GM12864 (cell line): ENCODE data around the gene KCNQ1.

Experiments used
- DNase-seq: peaks from one replicate; pipeline ENCODE4 v3.0.0-alpha.2; 2011; ENCODE audit warnings: low read depth
- H3K4me3 ChIP-seq: 2 replicates; pipeline ENCODE4 v1.5.1; 2011; ENCODE audit warnings: mild to moderate bottlenecking, low read depth, low read length, control low read depth
- TF ChIP-seq, protein P1 (sequence below): IDR thresholded peaks from 2 replicates; pipeline ENCODE4 v1.5.1; 2011; ENCODE audit warnings: low read depth, mild to moderate bottlenecking, moderate library complexity, low read length, control low read depth, inconsistent platforms; ENCODE audit errors: missing control alignments

Gene KCNQ1

DNA sequence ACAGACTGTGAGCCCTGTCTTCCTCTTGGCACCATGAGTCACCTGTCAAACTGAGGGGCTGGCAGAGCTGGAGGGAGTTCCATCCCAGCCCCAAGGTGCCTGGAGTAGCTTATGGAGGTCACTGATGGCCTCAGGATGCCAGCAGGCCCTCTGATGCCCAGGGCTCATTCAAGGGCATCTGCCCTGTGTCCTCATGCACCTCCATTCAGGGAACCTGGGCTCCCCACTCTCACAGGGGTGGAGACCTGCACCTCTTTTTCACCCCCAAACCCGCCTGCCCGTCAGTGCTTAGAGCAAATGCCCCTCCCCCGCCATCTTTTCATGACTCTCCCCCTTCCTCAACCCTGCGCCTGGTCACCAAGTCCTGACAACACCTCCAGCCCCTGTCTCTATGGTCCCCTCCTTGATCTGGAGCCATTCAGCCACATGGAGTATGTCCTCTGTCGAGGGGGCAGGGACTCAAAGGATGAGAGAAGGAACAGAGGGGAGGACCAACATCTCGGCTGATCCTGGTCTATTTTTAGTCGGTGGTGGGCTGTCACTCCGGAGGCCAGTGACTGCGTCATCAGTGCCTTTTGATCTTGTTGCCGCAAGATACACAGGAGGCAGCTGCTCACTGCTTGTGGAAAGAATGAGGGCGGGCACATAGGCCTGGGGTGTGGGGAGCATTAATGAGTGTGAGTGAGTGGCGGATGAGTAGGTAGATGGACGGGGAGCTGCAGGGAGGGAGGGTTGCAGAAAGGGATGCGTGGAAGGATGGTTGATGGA, 368.5 kb downstream of the KCNQ1 start:
- H3K4me3 ChIP-seq = no peak overlapping the region
- no peak for DNase-seq
- TF ChIP-seq, protein P1, sequence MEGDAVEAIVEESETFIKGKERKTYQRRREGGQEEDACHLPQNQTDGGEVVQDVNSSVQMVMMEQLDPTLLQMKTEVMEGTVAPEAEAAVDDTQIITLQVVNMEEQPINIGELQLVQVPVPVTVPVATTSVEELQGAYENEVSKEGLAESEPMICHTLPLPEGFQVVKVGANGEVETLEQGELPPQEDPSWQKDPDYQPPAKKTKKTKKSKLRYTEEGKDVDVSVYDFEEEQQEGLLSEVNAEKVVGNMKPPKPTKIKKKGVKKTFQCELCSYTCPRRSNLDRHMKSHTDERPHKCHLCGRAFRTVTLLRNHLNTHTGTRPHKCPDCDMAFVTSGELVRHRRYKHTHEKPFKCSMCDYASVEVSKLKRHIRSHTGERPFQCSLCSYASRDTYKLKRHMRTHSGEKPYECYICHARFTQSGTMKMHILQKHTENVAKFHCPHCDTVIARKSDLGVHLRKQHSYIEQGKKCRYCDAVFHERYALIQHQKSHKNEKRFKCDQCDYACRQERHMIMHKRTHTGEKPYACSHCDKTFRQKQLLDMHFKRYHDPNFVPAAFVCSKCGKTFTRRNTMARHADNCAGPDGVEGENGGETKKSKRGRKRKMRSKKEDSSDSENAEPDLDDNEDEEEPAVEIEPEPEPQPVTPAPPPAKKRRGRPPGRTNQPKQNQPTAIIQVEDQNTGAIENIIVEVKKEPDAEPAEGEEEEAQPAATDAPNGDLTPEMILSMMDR = no peak

GRCh38 chr11:2813968-2814367, 369.2 kb downstream of the KCNQ1 start:
- no peak for DNase-seq
- H3K4me3 ChIP-seq = no peak overlapping the region
- TF ChIP-seq, protein P1 = no peak

- no peak for DNase-seq
- no peak overlapping the region for H3K4me3 ChIP-seq
- TF ChIP-seq, protein P1 = no peak
Measured at GRCh38 chr11:2814751-2815150, 369.9 kb downstream of the KCNQ1 start.

- H3K4me3 ChIP-seq = no peak overlapping the region
- TF ChIP-seq, protein P1 = no peak
- no peak for DNase-seq
Measured at GRCh38 chr11:2815762-2816496, 371.1 kb downstream of the KCNQ1 start.

DNA sequence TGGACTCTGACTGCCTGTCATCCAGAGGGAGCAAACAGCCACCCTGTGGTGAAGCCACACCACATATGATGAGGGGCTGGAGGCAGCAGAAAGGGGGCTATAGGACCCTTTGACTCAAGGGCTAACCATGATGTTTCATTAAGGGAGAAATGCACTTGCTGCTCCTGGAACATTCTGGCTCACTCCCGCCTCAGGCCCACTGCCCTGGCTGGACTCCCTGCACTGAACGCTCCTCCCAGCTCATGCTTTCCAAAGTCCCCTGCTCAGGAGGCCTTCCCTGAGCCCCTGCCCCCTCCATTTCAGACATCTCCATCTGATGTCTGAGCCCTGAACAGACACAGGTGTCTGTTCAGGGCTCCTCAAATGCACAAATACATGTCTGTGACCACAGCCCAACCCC, 371.7 kb downstream of the KCNQ1 start:
- no peak for DNase-seq
- H3K4me3 ChIP-seq = no peak overlapping the region
- TF ChIP-seq, protein P1 = no peak

DNA sequence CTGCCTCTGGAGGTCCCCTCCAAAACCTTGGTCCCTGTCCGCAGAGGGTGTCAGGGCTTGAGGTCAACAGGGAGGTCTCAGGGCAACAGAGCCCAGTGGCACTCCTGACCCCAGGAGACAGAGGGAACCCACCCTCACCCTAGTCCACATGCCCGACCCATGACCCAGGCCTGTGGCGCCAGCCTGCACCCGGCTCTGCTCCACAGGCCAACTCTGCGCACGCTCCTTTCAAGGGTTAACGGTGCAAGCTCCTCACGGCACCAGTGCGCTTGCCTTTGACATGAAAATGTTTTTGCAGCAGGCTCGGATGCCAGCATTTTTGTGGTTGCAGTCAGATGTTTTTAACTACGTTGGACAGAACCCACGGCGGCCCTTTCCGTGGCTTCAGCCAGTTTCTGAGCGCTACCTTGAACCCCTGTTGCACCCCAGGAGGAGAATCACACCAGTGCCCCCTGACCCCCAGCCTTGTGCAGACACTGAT, 372.2 kb downstream of the KCNQ1 start:
- H3K4me3 ChIP-seq = no peak overlapping the region
- TF ChIP-seq, protein P1 = no peak
- no peak for DNase-seq
